HEK293 (cell line): ENCODE measurements around the gene LCN9.

Source experiments
- PRDM1 ChIP-seq: fragments of 450-650 bp; formaldehyde crosslinking; IDR thresholded peaks from 2 replicates; pipeline ENCODE4; 2016; ENCODE audit warnings: missing biosample characterization, missing genetic modification characterization
- SP3 ChIP-seq: fragments of 450-650 bp; formaldehyde crosslinking; IDR thresholded peaks from 2 replicates; pipeline ENCODE4 v1.5.1; 2016; ENCODE audit warnings: missing biosample characterization, missing genetic modification characterization
- ZNF544 ChIP-seq: fragments of 450-650 bp; formaldehyde crosslinking; IDR thresholded peaks from 2 replicates; pipeline ENCODE4 v1.5.0; 2017; ENCODE audit warnings: missing biosample characterization, missing genetic modification characterization
- ZNF623 ChIP-seq: fragments of 450-650 bp; formaldehyde crosslinking; IDR thresholded peaks from 2 replicates; pipeline ENCODE4 v1.5.1; 2016; ENCODE audit warnings: missing biosample characterization, missing genetic modification characterization
- TF ChIP-seq, protein P1 (sequence below): fragments of 450-650 bp; formaldehyde crosslinking; IDR thresholded peaks from 2 replicates; pipeline ENCODE4 v1.5.1; 2016; ENCODE audit warnings: missing biosample characterization, missing genetic modification characterization

DNA sequence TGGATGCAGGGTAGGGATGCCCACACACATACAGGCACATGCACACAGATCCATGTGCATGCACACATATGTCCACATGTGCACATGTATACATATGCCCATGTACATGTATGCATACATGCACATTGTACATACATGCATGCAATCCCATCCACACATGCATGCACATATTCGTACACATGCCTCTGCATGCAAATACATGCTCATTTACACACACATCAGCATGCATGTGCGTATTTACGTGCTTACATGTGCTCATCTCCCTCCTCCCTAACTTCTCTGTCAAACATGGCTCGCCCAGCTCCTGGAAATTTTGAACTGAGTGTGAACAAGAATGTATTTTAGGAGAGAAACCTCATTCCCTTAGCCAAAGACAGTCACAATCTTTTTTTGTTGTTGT lies 45.1 kb downstream of the LCN9 start:
- TF ChIP-seq PRDM1 (tag by site-specific recombination) (no peak), ZNF623 (tag by site-specific recombination) (no peak), SP3 (tag by site-specific recombination) (no peak), ZNF544 (tag by site-specific recombination) (no peak)
- TF ChIP-seq, protein P1, sequence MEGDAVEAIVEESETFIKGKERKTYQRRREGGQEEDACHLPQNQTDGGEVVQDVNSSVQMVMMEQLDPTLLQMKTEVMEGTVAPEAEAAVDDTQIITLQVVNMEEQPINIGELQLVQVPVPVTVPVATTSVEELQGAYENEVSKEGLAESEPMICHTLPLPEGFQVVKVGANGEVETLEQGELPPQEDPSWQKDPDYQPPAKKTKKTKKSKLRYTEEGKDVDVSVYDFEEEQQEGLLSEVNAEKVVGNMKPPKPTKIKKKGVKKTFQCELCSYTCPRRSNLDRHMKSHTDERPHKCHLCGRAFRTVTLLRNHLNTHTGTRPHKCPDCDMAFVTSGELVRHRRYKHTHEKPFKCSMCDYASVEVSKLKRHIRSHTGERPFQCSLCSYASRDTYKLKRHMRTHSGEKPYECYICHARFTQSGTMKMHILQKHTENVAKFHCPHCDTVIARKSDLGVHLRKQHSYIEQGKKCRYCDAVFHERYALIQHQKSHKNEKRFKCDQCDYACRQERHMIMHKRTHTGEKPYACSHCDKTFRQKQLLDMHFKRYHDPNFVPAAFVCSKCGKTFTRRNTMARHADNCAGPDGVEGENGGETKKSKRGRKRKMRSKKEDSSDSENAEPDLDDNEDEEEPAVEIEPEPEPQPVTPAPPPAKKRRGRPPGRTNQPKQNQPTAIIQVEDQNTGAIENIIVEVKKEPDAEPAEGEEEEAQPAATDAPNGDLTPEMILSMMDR (tag by site-specific recombination) = no peak
